IPS-NIHi7 (cell line): ENCODE measurements around the gene TMEM235.
"Not testable (repeated sequence)": the region's sequence is repeated elsewhere in the genome, so short reads cannot be mapped to it uniquely, and the experiment has no call there.

Experiments used
- DNase-seq: peaks from one replicate; pipeline ENCODE4 v3.0.0; 2012; ENCODE audit warnings: mixed read lengths; ENCODE audit errors: extremely low spot score

The TMEM235 gene

DNA sequence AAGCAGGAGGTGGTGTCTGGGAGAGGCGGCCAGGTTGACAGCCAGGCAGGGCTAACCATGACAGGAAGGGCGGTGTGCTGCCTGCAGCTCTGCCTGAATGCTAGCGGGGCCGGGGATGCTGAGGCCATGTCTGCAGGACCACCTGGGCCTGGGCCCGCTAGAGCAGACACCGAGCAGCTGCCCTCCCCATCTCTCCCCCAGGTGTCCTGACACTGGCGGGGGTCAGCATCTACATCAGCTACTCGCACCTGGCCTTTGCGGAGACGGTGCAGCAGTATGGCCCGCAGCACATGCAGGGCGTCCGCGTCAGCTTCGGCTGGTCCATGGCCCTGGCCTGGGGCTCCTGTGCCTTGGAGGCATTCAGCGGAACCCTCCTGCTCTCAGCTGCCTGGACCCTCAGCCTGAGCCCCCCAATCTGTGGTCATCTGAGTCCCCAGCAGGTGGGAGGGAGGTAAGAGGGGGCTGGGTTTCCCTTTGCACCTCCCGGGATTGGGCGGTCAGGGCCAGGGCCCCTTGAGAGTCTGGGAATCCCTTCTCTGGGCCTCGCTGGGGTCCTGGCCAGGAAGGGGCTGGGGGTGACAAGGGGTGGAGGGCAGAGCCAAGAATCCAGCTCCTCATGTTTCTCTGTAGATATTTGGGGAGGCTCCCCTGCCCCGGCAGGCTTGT lies 7.5 kb downstream of the TMEM235 start:
- no peak for DNase-seq

DNA sequence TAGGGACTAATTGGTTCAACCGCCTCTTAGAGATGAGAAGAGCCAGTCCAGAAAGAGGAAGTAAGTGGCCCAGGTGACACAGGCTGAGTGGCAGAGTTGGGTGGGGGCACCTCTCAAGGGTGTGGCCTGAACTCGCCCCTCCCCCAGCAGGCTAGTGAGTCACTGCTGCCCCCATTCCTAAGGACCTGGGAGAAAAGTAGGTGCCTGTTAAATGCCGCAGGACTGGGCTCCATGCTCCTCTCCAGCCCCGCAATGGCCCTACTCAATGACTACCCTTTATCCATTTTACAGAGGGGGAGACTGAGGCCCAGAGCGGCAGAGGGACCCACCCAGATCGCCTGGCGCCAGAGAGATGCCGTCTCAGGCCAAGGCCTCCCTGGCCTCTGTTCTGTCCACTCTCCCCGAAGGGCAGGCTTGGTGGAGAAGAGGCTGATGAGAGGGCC lies 8.1 kb downstream of the TMEM235 start:
- DNase-seq, result no peak

DNA sequence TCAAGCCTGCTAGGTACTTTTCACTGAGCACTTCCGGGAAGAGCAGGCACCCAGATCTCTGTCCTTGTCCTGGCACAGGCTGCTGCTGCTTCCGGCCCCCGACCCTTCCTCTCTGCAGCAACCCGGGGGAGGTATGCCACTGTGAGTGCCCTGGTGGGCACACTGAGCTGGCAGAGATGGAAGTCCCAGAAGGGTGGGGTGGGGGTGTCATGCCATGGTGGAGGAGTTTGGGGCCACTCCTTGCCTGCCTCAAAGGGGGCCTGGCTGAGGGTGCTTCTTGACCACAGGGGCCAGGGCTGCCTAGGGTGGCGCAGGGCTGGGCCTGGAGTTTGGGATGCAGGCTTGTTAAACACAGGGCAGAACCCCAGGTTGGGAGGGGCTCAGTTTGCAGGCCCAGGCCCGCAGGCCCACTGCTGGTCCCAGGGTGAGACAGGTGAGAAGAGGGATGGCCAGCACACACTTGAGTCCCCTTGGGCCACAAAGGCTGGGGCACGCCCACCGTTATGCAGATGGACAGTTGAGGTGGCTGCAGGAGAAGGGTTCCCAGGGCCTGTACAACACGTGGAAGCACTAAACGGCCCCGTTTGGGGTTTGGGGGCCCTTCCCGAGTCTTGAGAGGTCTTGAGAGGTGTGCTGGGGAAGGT lies 8.7 kb downstream of the TMEM235 start:
- DNase-seq, result no peak

DNA sequence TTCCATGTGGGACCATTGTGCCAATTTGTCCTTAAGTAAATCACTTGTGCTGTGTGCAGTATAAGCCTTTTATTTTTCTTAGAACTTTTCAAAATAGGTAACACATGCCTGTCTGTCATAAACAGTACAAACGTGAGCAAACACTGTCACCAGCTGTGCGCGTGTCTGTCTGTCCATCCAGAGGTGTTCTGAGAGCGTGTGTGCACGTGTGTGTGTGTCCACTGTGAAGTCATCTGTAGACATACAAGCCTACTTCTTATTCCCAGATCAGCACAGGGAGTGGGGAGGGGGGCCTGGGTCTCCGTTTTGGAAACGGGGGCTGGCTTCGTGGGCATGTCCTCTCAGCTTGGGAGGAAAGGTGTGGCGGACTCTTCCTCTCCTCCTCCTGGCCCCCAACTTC lies 9.4 kb downstream of the TMEM235 start:
- no peak for DNase-seq

DNA sequence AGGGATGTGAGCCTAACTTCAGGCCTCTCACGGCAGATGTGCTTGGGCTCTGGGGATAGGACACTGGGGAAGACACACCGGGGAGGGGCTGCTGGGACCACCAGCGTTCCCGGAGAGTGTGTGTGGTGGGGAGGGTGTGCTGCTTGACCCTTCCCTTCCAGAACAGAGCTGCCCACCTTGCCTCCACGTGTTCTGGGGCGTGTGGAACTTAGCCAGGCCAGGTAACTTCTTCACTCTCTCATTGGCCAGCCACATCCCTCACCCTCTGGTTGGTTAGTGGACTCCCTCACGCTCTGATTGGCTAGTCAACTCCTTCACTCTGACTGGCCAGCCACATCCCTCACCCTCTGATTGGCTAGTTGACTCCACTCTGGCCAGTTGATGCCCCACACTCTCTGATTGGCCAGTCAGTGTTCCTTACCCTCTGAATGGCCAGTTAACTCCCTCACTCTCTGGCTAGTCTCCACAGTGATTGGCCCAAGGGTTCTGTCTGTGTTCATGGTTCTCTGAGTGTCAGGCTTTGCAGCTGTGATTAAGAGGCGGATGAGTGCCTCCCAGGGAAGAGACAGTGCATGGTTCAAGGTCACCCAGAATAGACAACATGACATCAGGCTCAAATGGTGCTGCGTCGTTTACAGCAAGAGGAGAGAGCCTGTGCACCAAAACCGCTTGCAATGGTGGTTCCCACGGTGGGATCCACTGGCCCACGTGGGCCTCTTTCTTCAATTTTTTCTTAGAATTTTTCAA lies 10.0 kb downstream of the TMEM235 start:
- peak; percentile 72 for DNase-seq

- DNase-seq, result no peak
Measured at GRCh38 chr17:78242024-78242742, 10.8 kb downstream of the TMEM235 start.

- DNase-seq, result no peak
Measured at GRCh38 chr17:78247304-78247703, 15.9 kb downstream of the TMEM235 start.

GRCh38 chr17:78248051-78248914 lies 16.9 kb downstream of the TMEM235 start:
- DNase-seq, result no peak

DNA sequence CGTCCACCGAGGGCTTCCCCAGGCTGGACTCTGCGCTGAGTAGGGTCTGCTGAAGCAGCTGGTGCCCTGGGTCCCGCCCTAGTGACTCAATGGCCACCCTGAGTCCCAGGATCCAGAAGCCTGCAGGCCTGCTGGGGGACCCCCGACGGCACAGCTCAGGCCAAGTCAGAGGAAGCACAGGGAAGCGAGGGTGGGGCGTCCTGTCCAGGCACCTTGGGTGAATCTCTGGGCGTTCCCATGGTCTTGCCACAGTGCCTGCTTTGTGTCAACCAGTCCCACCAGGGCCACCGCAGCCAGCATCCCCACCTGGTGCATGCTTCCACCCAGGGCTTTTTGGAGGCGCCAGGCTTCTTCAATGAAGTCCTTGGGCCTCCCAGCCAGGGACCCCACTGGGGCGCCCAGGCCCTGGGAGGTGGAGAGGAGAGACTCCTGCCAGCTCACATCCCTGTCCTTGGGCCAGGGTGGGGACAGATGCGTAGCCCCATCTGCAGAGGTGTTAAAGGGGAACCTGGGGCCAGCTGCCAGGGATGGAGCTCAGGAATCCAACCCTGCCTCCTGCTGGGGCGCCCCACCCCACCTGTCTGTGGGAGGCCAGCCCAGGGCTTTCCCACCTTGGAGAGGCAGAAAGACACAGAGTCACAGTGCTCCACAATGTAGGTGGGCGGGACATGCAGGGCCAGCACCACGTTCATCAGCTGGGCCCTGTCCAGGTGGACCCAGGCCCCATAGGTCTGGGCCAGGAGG lies 17.8 kb downstream of the TMEM235 start:
- no peak for DNase-seq

- no peak for DNase-seq
Measured at GRCh38 chr17:78249818-78250806, 18.7 kb downstream of the TMEM235 start.

- DNase-seq, result peak; percentile 95
Measured at GRCh38 chr17:78250891-78251772, 19.7 kb downstream of the TMEM235 start.

DNA sequence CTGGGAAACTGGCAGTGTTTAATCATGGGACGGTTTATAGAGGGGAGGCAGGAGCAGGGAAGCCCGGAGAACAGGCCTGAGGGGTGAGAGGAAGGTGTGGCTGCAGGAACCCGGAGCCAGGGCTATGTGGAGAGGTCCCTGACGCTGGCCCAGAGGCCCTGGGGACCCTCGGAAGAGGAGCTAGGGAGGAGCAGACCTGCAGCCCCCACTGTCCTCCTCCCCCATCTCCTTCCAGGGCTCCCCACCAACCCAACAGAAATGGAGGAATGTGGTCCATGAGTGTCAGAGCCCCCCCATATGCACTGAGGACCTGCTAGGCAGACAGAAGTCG lies 20.3 kb downstream of the TMEM235 start:
- no peak for DNase-seq

- no peak for DNase-seq
Measured at GRCh38 chr17:78252111-78252634, 20.7 kb downstream of the TMEM235 start.

DNA sequence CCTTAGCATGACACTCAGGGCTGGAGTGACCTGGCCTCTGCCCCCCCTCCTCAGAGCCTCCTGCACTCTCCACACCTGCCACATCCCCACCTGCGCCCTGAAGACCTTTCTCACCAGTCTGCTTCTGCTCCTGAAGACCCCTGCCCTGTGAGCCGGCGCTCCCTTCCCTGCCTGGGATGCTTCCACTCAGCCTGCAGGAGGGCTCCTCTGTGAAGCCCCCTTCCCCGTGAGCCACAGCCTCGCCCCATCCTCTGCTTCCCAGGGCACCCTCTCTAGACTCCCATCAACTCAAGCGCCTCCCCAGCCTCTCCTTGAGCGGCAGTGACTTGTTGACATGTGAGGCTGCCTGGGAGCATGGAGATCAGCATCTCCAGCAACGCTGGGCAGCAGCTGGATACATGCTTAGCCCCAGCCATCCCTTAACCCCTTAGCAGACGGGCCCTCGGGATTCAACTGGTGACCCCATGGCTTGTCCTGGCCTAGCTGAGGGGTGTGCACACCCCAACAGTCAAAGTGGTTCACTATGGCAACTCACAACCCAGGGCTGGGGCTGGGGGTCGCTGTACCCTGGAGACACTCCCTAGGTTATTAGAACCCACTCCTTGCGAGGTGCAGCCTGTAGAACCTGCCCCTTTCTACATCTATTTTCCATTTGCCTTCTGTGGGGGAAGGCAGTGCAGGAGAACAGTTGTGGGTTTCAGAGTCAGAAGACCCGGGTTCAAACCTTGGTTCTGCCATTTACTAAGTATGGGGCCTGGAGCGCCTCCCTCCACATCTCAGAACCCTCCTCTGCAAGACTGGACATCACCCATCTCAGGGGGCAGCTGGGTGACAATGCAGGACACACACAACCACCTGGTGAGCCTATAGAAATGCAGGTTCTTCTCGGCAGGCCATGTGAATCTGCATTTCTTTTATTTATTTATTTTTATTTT lies 21.5 kb downstream of the TMEM235 start:
- no peak for DNase-seq

DNA sequence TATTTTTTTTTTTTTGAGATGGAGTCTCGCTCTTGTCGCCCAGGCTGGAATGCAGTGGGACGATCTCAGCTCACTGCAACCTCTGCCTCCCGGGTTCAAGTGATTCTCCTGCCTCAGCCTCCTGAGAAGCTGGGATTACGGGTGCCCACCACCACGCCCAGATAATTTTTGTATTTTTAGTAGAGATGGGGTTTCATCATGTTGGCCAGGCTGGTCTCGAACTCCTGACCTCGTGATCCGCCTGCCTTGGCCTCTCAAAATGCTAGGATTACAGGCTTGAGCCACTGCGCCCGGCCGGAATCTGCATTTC lies 22.2 kb downstream of the TMEM235 start:
- DNase-seq, result not testable (repeated sequence)

DNA sequence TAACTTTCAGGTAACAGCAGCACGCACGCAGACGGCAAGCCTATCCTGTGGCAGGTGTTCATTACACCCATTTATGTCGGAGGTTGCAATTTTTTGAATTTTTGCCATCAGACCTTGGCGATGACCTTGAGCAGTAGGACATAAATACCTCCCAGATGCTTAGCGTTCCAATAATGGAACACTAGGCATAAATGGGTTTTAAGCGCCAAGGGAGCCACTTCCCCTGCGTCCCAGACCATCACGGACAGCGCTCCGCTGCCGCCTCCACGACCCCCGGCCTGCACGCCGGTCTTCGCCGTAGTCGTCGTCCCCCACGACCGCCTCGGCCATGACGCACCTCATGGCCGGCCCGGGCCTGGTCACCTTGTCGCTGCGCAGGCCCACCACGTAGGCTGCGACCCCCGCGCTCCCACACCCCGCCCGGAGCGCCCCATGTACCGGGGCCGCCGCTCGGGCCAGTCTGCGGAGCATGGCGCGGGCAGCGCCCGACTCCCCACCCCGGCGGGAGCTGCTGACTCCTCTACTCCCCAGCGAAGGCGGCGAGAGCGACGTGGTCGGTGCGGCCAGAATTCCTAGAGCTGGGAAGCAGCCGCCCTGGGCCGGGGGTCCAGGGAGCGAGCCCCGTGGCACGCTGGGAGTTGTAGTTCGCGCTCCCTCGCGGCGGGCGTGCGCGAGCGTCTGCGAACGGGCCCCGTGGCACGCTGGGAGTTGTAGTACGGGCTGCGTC lies 22.7 kb downstream of the TMEM235 start:
- peak; percentile 92 for DNase-seq
